Ascending aorta (tissue), 2 donors: ENCODE measurements around the gene RCE1. TPM values are rescaled to one million over a fixed set of nuclear protein-coding genes. Genes with fewer than 3 reads are reported as not detected.

Experiments used
- DNase-seq, 2 donors: peaks; one replicate each; pipeline ENCODE4 v3.0.0-alpha.2; 2019; ENCODE audit warnings: low spot score in 2 of 2
- H3K27ac ChIP-seq, 2 donors: fragments of 200-600 bp; sonication (generic); one replicate each; pipeline ENCODE4 v1.5.1; 2016 to 2017; ENCODE audit warnings: mild to moderate bottlenecking in 1 of 2
- H3K27me3 ChIP-seq: fragments of 200-600 bp; sonication (generic); one replicate; pipeline ENCODE4 v1.5.1; 2017
- H3K36me3 ChIP-seq, 2 donors: fragments of 200-600 bp; sonication (generic); one replicate each; pipeline ENCODE4 v1.5.1; 2016
- H3K4me1 ChIP-seq, 2 donors: fragments of 200-600 bp; sonication (generic); one replicate each; pipeline ENCODE4 v1.5.1; 2016 to 2017; ENCODE audit warnings: mild to moderate bottlenecking in 1 of 2
- H3K4me3 ChIP-seq, 2 donors: fragments of 200-600 bp; sonication (generic); one replicate each; pipeline ENCODE4 v1.5.1; 2016 to 2017; ENCODE audit warnings: mild to moderate bottlenecking in 1 of 2
- H3K9me3 ChIP-seq, 2 donors: fragments of 200-600 bp; sonication (generic); one replicate each; pipeline ENCODE4 v1.5.1; 2016
- intact Hi-C: fragments of 100-400 bp; cut with DNase I; formaldehyde crosslinking; loops from one replicate; pipeline ENCODE4 v1.15.1; 2023
- total RNA-seq: library from RNA; depleted of rRNA; stranded (reverse); fragments of >200 nt; gene quantifications from one replicate; pipeline ENCODE4 v1.1.0, GENCODE V29; 2016
- TF ChIP-seq, protein P1 (sequence below), 3 experiments: fragments of 200-600 bp in 2 of 3; fragments of 450-650 bp in 1 of 3; sonication (generic) in 2 of 3; IDR thresholded peaks; one replicate each; pipeline ENCODE4 v1.5.1; 2016 to 2019; ENCODE audit warnings: antibody characterized with exemption in 3 of 3, mild to moderate bottlenecking in 1 of 3, moderate library complexity in 1 of 3

The RCE1 gene
- total RNA-seq, 1 donor from 2014 or later: 45.7 TPM

DNA sequence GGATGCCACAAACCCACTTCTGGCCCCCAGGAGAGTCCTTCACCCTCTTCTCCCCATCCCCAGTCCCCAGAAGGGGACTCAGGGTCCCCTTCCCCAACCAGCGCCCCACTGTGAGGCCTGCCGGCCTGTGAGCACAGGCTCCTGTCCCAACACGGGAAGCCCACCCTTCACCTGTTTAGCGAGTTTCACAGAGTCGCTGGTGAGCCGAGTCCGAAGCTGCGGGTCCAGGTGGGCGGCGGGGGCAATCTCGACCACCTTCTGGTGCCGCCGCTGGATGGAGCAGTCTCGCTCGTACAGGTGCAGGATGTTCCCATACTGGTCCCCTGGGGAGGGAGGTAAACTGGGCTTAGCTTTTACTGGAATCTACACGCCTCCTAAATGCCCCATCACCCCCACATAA is 26.9 kb downstream of the RCE1 start:
- intact Hi-C loops: no loop called here
- H3K9me3 ChIP-seq: no peaks in the 10 kb centered on the region
- TF ChIP-seq, protein P1, sequence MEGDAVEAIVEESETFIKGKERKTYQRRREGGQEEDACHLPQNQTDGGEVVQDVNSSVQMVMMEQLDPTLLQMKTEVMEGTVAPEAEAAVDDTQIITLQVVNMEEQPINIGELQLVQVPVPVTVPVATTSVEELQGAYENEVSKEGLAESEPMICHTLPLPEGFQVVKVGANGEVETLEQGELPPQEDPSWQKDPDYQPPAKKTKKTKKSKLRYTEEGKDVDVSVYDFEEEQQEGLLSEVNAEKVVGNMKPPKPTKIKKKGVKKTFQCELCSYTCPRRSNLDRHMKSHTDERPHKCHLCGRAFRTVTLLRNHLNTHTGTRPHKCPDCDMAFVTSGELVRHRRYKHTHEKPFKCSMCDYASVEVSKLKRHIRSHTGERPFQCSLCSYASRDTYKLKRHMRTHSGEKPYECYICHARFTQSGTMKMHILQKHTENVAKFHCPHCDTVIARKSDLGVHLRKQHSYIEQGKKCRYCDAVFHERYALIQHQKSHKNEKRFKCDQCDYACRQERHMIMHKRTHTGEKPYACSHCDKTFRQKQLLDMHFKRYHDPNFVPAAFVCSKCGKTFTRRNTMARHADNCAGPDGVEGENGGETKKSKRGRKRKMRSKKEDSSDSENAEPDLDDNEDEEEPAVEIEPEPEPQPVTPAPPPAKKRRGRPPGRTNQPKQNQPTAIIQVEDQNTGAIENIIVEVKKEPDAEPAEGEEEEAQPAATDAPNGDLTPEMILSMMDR (IDR thresholded peaks at IDR 0.05): no peak
- no peak overlapping the region for H3K27ac ChIP-seq
- H3K4me3 ChIP-seq: no peak overlapping the region
- no peak for DNase-seq
- H3K36me3 ChIP-seq: peaks cover 7 to 13% of the 10 kb centered on the region in 2 donors
- no peaks in the 10 kb centered on the region for H3K4me1 ChIP-seq
- H3K27me3 ChIP-seq: no peaks in the 10 kb centered on the region

DNA sequence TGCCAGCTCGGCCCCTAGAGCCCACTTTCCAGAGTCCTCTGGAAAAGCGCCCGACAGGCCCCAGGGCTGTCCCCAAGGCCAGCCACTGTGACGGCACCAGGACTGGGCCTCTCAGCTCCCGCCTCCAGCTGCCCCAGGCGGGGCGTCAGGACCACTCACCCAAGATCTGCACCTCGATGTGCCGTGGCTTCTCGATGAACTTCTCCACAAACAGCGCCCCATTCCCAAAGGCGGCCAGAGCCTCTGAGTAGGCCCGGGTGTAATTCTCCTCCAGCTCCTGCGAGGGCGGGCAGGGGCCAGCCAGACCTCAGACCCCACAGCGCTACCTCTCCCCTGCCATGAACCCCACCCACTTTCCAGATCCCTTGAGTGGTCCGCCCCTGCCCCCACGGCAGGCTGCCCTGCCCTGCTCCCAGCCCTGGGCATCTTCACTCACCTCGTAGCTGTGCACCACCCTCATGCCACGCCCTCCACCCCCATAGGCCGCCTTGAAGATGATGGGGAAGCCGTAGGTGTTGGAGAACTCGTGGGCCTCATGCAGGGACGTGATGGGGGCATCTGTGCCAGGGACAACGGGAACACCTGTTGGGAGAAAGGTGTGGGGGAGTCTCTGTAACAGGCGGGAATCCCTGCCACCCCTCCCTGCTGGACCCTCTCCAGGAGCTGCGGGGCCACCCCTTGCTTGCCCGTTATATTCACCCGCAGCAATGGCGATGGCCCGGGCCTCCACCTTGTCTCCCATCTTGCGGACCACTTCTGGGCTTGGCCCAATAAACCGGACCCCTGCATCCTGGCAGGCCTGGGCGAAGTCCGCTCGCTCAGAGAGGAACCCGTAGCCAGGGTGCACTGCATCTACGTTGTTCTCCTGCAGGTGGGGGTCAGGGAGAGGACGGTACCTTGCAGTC is 27.6 kb downstream of the RCE1 start:
- Histone ChIP-seq H3K4me1 (no peaks in the 10 kb centered on the region), H3K4me3 (no peak overlapping the region), H3K27me3 (no peaks in the 10 kb centered on the region), H3K36me3 (peaks cover 7 to 13% of the 10 kb centered on the region in 2 donors), H3K27ac (no peak overlapping the region), H3K9me3 (no peaks in the 10 kb centered on the region)
- TF ChIP-seq, protein P1 (IDR thresholded peaks at IDR 0.05): no peak
- intact Hi-C loops: no loop called here
- DNase-seq: no peak

DNA sequence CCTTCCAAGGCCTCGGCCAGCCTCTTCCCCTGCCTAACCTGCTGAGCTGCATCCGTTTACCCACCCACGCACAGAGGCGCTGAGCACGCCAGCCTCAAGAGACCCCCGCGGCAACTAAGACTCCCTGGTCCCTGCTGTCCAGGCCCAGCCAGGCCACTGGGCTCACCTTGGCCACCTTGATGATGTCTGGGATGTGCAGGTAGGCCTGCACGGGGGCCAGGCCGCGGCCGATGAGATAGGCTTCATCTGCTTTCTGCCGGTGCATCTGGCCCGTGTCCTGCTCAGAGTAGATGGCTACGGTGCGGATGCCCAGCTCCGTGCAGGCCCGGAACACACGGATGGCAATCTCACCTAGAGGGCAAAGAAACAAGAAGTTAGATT is 28.3 kb downstream of the RCE1 start:
- no peak for DNase-seq
- H3K4me1 ChIP-seq: no peaks in the 10 kb centered on the region
- no peak overlapping the region for H3K4me3 ChIP-seq
- intact Hi-C loops: no loop called here
- H3K9me3 ChIP-seq: no peaks in the 10 kb centered on the region
- TF ChIP-seq, protein P1 (IDR thresholded peaks at IDR 0.05): no peak
- peaks cover 7 to 13% of the 10 kb centered on the region in 2 donors for H3K36me3 ChIP-seq
- no peak overlapping the region for H3K27ac ChIP-seq
- no peaks in the 10 kb centered on the region for H3K27me3 ChIP-seq

DNA sequence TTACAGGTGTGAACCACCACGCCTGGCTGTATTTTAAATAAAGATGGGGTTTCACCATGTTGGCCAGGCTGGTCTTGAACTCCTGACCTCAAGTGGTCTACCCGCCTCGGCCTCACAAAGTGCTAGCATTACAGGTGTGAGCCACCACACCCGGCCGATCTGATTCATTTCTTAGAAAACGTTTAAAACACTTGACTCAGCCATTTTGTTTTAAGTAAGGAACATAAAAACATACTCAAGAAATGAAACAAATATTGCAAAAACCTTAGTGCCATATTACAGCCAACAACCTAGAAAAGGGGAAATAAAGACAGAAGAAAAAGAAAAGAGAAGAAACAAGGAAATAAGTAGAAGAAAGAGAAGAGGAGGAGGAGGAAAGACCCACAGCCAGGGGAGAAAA is 31.0 kb downstream of the RCE1 start:
- Histone ChIP-seq H3K27ac (no peak overlapping the region), H3K4me1 (no peaks in the 10 kb centered on the region), H3K9me3 (no peaks in the 10 kb centered on the region), H3K4me3 (no peak overlapping the region), H3K27me3 (no peaks in the 10 kb centered on the region), H3K36me3 (peaks cover 7 to 13% of the 10 kb centered on the region in 2 donors)
- DNase-seq: no peak
- TF ChIP-seq, protein P1 (IDR thresholded peaks at IDR 0.05): no peak
- intact Hi-C loops: no loop called here

DNA sequence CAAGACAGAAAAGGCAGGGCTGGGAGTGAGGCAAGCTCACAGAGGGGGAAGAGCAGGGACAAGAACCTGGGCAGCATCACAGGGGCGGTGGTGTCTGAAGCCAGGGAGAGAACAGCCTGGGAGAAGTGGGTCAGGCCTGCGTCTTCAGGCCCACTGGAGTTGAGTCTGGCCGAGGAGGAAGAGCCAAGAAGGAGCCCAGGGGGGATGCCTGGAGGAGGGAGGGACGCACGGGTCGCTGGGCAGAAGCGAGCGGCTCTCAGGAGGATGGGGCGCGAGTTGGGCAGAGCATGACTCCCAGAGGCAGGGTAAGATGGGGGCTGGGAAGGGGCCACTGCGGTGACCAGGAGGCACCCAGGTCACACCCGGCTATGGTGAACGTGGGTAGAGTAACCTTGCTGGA is 32.1 kb downstream of the RCE1 start:
- no peak for DNase-seq
- Histone ChIP-seq H3K27ac (no peak overlapping the region), H3K27me3 (no peaks in the 10 kb centered on the region), H3K4me1 (no peaks in the 10 kb centered on the region), H3K36me3 (peaks cover 7 to 9% of the 10 kb centered on the region in 2 donors), H3K9me3 (no peaks in the 10 kb centered on the region), H3K4me3 (no peak overlapping the region)
- intact Hi-C loops: no loop called here
- TF ChIP-seq, protein P1 (IDR thresholded peaks at IDR 0.05): no peak
